Common myeloid progenitor, CD34-positive (primary cell): Measurements from ENCODE around the gene OSBPL9.

Source experiments
- CTCF ChIA-PET: fragments of 350-600 bp; sonication (Branson Sonifier 250); formaldehyde crosslinking; loops from one replicate; lab custom pipeline; 2021; ENCODE audit warnings: antibody characterized with exemption; lab: Charles Lee
- POLR2A ChIA-PET: fragments of 350-600 bp; sonication (Branson Sonifier 250); formaldehyde crosslinking; loops from one replicate; lab custom pipeline; 2021; ENCODE audit warnings: antibody characterized with exemption; lab: Charles Lee
- DNase-seq, 3 donors: peaks; one replicate each; pipeline versions ENCODE4 v3.0.0 to v3.0.0-alpha.2; 2013
- H3K27ac ChIP-seq, 2 experiments: 1 replicate in 1 of 2; 2 replicates in 1 of 2; pipeline ENCODE4 v1.7.0; 2013; ENCODE audit warnings: inconsistent platforms in 2 of 2, low read length in 2 of 2, mild to moderate bottlenecking in 2 of 2, low read depth in 1 of 2, moderate library complexity in 1 of 2; ENCODE audit not compliant: severe bottlenecking in 2 of 2, insufficient read depth in 1 of 2, poor library complexity in 1 of 2
- H3K27me3 ChIP-seq, 5 experiments: replicated peaks in 2 of 5; 1 replicate in 3 of 5; 2 replicates in 2 of 5; pipeline versions ENCODE4 v1.6.1 to v1.7.0; 2013; ENCODE audit warnings: low read length in 4 of 5, mild to moderate bottlenecking in 2 of 5, moderate library complexity in 2 of 5, inconsistent platforms in 1 of 5; ENCODE audit not compliant: insufficient read depth in 5 of 5, control insufficient read depth in 4 of 5
- H3K36me3 ChIP-seq, 4 experiments: 1 replicate in 2 of 4; 2 replicates in 2 of 4; pipeline versions ENCODE4 v1.6.1 to v1.7.0; 2013; ENCODE audit warnings: low read length in 3 of 4, control low read depth in 1 of 4, mild to moderate bottlenecking in 1 of 4; ENCODE audit not compliant: control insufficient read depth in 4 of 4, insufficient read depth in 4 of 4
- H3K4me1 ChIP-seq, 4 experiments: 1 replicate in 3 of 4; 2 replicates in 1 of 4; pipeline versions ENCODE4 v1.6.1 to v1.7.1; 2013; ENCODE audit warnings: low read length in 3 of 4, mild to moderate bottlenecking in 3 of 4, control low read depth in 1 of 4, inconsistent platforms in 1 of 4, moderate library complexity in 1 of 4; ENCODE audit not compliant: control insufficient read depth in 4 of 4, insufficient read depth in 4 of 4; ENCODE audit errors: control extremely low read depth in 1 of 4
- H3K4me3 ChIP-seq, 7 experiments: 1 replicate in 4 of 7; 2 replicates in 3 of 7; pipeline versions ENCODE4 v1.5.1 to v1.7.0; 2013; ENCODE audit warnings: mild to moderate bottlenecking in 7 of 7, low read length in 6 of 7, moderate library complexity in 6 of 7, inconsistent platforms in 2 of 7, low read depth in 2 of 7, control low read depth in 1 of 7; ENCODE audit not compliant: insufficient read depth in 4 of 7, control insufficient read depth in 1 of 7; ENCODE audit errors: extremely low read depth in 1 of 7
- H3K9me3 ChIP-seq, 5 experiments: 1 replicate in 4 of 5; 2 replicates in 1 of 5; pipeline versions ENCODE4 v1.6.1 to v1.7.1; 2013; ENCODE audit warnings: low read length in 4 of 5, mild to moderate bottlenecking in 2 of 5, inconsistent platforms in 1 of 5, low read depth in 1 of 5, moderate library complexity in 1 of 5; ENCODE audit not compliant: control insufficient read depth in 4 of 5, insufficient read depth in 2 of 5; ENCODE audit errors: control extremely low read depth in 1 of 5
- WGBS: methylation state at CpG from one replicate; pipeline ENCODE4 v1.1.5; 2013; ENCODE audit not compliant: insufficient coverage; 5-methylcytosine and 5-hydroxymethylcytosine counted together

Gene OSBPL9

DNA sequence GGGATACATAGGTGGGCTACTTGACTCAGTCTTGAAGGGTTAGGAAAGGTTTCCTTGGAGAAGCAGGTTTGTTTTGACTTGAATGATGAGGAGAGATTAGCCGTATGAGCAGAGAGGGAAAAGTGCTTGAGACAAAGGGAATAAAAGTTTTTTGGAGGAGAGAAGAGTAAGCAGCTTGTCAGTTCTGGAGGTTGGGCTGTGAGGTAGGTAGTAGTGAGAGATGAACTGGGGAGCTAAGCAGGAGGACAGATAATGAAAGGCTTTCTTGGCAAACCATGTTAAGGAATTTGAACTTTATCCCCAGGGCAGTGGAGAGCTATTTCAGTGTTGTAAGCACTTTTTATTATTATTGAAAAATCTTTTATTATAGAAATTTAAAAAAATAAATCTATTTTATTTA lies 3.6 kb downstream of the OSBPL9 start:
- Histone ChIP-seq H3K36me3 (no peaks in the 10 kb centered on the region), H3K27ac (no peak overlapping the region), H3K4me1 (peaks cover 29 to 62% (median 50%) of the 10 kb centered on the region in 4 experiments), H3K4me3 (no peak overlapping the region), H3K27me3 (no peaks in the 10 kb centered on the region), H3K9me3 (no peaks in the 10 kb centered on the region)
- WGBS, result 100% methylated on average over 1 of the region's 1 CpG
- DNase-seq, result no peak
- ChIA-PET POLR2A (no interaction called here), CTCF (no interaction called here)

DNA sequence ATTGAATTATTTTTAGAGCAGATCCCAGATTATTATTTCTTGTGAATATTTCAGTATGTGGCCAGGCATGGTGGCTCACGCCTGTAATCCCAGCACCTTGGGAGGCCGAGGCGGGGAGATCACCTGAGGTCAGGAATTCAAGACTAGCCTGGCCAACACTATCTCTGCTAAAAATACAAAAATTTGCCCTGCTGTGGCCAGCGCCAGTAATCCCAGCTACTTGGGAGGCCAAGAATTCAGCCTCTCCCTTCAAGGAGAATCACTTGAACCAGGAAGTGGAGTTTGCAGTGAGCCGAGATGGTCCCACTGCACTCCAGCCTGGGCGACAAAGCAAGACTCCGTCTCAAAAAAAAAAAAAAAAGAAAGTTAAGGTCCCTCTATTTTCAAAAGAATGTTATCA lies 4.3 kb downstream of the OSBPL9 start:
- 96% methylated on average over 4 of the region's 7 CpGs for WGBS
- no peaks in the 10 kb centered on the region for H3K27me3 ChIP-seq
- H3K4me3 ChIP-seq, result no peak overlapping the region
- no peak overlapping the region for H3K27ac ChIP-seq
- H3K9me3 ChIP-seq, result no peaks in the 10 kb centered on the region
- POLR2A ChIA-PET, result no interaction called here
- H3K4me1 ChIP-seq, result peaks cover 29 to 63% (median 50%) of the 10 kb centered on the region in 4 experiments
- H3K36me3 ChIP-seq, result no peaks in the 10 kb centered on the region
- CTCF ChIA-PET, result no interaction called here
- DNase-seq, result no peak

DNA sequence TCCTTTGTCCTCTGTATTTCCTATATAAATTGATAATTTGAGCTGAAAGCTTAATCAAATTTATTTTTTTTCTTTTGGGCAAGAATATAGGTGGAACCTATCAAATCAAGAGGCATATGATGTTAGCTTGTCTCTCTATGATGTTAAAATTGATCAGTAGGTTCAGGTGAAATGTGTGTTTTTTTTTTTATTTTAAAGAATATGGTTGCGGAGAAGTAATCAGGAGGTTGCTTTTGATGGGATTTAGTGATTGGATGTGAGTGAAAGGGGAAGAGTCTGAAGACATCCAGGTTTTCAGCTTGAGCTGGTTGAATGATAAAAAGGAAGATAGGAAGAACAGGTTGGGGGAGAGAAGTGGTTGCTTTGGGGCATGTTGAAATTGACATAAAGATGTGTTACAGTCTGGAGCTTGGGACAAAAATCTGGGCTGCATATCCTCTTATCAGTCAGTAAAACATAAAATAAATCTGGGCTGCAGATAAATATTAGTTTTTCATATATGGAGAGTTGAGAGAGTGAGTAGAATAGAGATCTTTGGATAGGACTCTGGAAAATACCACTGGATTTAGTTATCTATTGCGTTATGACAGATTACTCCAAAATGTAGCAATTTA lies 5.1 kb downstream of the OSBPL9 start:
- no peak for DNase-seq
- POLR2A ChIA-PET, result no interaction called here
- Histone ChIP-seq H3K9me3 (no peaks in the 10 kb centered on the region), H3K4me1 (peaks cover 26 to 57% (median 46%) of the 10 kb centered on the region in 4 experiments), H3K27me3 (no peaks in the 10 kb centered on the region), H3K36me3 (no peaks in the 10 kb centered on the region), H3K4me3 (peak overlapping the region in 2 of 7 experiments; percentile 19 to 26), H3K27ac (no peak overlapping the region)
- CTCF ChIA-PET, result no interaction called here
- WGBS, result 100% methylated on average over 1 of the region's 2 CpGs

DNA sequence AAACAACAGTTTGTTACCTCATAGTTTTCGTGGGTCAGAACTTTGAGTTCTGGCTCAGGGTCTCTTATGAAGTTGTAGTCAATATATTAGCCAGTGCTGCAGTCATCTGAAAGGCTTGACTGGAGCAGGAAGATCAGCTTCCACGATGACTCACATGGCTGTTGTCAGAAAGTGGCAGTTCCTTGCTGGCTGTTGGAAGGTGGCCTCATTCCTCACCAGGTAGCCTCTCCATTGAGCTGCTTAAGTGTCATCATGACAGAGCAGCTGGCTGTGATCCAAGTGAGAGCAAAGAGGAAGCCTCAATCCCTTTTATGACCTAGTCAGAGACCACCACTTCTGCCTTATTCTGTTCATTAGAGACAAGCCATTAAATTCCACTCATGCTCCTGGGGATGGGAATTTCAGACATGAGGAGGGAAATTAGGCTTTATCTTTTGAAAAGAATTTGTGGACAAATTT lies 5.6 kb downstream of the OSBPL9 start:
- peaks cover 26 to 53% (median 43%) of the 10 kb centered on the region in 4 experiments for H3K4me1 ChIP-seq
- ChIA-PET CTCF (interaction anchor here (1.9 kb wide), 1 partner anchor 12 kb away, joined by 9 read pairs; no protein-coding TSS in a partner anchor), POLR2A (no interaction called here)
- DNase-seq, result peak; percentile 85 to 98 (median 97)
- H3K9me3 ChIP-seq, result no peaks in the 10 kb centered on the region
- no peaks in the 10 kb centered on the region for H3K36me3 ChIP-seq
- H3K27me3 ChIP-seq, result no peaks in the 10 kb centered on the region
- 33% methylated on average over 2 of the region's 2 CpGs for WGBS
- H3K4me3 ChIP-seq, result peak overlapping the region in 3 of 7 experiments; percentile 15 to 26 (median 19)
- H3K27ac ChIP-seq, result no peak overlapping the region

DNA sequence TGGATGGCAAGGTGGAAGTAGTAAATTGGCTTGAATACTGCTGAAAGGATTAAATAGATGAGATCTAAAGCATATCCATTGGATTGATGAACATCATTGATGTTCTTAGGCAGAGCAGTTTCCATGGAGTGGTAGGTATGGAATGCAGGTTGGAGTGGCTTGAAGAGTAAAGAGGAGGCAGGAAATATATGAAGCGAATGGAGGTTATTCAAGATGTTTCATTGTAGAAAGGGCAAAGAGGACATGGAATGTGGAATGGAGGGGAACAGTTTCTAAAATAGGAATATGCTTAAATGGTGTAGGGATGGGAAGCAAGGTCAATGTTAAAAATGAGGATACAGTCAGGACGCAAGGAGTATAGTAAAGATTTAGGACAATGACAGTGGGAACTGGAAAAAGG lies 6.1 kb downstream of the OSBPL9 start:
- DNase-seq, result no peak
- H3K27me3 ChIP-seq, result no peaks in the 10 kb centered on the region
- WGBS, result 100% methylated on average over 1 of the region's 2 CpGs
- no peak overlapping the region for H3K27ac ChIP-seq
- H3K4me3 ChIP-seq, result peak overlapping the region in 3 of 7 experiments; percentile 13 to 26 (median 15)
- CTCF ChIA-PET, result interaction anchor here (0.7 to 1.9 kb wide), 3 partner anchors 12 to 102 kb away, joined by 3 to 9 read pairs (median 4); no protein-coding TSS in a partner anchor
- no peaks in the 10 kb centered on the region for H3K36me3 ChIP-seq
- POLR2A ChIA-PET, result no interaction called here
- H3K9me3 ChIP-seq, result no peaks in the 10 kb centered on the region
- H3K4me1 ChIP-seq, result peaks cover 26 to 47% (median 38%) of the 10 kb centered on the region in 4 experiments

DNA sequence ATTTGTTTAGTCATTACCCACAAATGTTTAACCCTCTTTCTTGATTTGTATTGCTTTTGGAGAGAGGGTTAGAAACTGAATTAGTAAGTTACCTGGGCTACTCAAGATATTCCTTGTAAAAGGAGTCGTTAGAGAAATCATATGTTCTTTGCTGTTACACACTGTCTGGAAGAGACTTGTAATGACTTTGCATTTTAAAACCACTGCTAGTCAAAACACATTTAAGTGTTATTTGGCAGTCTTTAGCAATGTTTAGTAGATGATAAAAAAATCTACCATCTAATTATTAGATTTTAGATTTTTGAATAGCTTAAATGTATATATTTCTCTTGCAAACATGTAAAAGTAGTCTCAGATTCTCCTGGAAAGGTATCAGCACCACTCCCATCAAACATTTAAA lies 6.6 kb downstream of the OSBPL9 start:
- Histone ChIP-seq H3K27me3 (no peaks in the 10 kb centered on the region), H3K9me3 (no peaks in the 10 kb centered on the region), H3K4me3 (peak overlapping the region in 2 of 7 experiments; percentile 13 to 26), H3K27ac (no peak overlapping the region), H3K4me1 (peaks cover 23 to 43% (median 34%) of the 10 kb centered on the region in 4 experiments), H3K36me3 (no peaks in the 10 kb centered on the region)
- ChIA-PET CTCF (interaction anchor here (0.7 to 1.9 kb wide), 5 partner anchors 13 to 145 kb away, joined by 3 to 9 read pairs (median 4); no protein-coding TSS in a partner anchor), POLR2A (interaction anchor here (0.7 kb wide), 1 partner anchor 48 kb away, joined by 3 read pairs; no protein-coding TSS in a partner anchor)
- WGBS, result no CpG with 5 or more reads among the region's 1 CpG
- DNase-seq, result peak in 2 of 3 donors; percentile 37 to 60

DNA sequence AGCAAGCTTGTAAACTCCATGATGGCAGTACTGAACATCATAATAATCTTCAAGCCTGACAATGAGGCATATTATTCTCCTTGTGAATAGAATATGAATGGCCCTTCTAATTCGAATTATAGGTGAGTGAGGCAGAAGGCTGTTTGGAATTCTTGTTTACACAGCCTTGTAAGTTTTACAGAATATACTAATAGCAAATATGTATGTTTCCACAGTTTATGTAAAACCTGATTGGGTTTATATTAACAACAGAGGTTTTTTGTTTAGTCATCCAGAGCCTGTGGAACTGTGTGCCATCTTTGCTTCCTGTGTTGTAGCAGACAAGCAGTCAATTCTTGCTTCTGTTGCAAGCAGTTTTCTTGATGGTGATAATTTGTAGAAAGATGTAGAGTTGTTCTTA lies 8.0 kb downstream of the OSBPL9 start:
- POLR2A ChIA-PET, result no interaction called here
- peaks cover 23 to 40% (median 32%) of the 10 kb centered on the region in 4 experiments for H3K4me1 ChIP-seq
- DNase-seq, result peak in 2 of 3 donors; percentile 67 to 77
- no peaks in the 10 kb centered on the region for H3K36me3 ChIP-seq
- no peak overlapping the region for H3K4me3 ChIP-seq
- H3K9me3 ChIP-seq, result no peaks in the 10 kb centered on the region
- H3K27me3 ChIP-seq, result no peaks in the 10 kb centered on the region
- CTCF ChIA-PET, result no interaction called here
- no CpG with 5 or more reads among the region's 1 CpG for whole genome bisulfite sequencing
- H3K27ac ChIP-seq, result peak overlapping the region in 1 of 2 experiments; percentile 72
